Measurements from ENCODE around the gene CENPL. TPM values are rescaled to one million over a fixed set of nuclear protein-coding genes. Genes with fewer than 3 reads are reported as not detected.

The CENPL gene
- polyA plus RNA-seq, 1 experiment, result 8.3 TPM

GRCh38 chr1:173798078-173798477 lies 26.6 kb downstream of the CENPL start:
- Histone ChIP-seq H3K4me3 (ENCODE audit: low read depth, low read length) (no peak overlapping the region), H3K27me3 (ENCODE audit: control insufficient read depth, insufficient read depth, low read length) (no peaks in the 10 kb centered on the region), H3K36me3 (ENCODE audit: control insufficient read depth, insufficient read depth, low read length) (peaks cover 4% of the 10 kb centered on the region)
- TF ChIP-seq CTCF (IDR thresholded peaks at IDR 0.05; ENCODE audit: insufficient read depth, low read depth, low read length), result no peak
- POLR2A ChIA-PET, result interaction anchor here (0.7 kb wide), 1 partner anchor 307 kb away, joined by 3 read pairs; no protein-coding TSS in a partner anchor
- DNase-seq (ENCODE audit: low read depth), result no peak
- CTCF ChIA-PET, result no interaction called here

- POLR2A ChIA-PET, result no interaction called here
- peaks cover 1% of the 10 kb centered on the region for H3K36me3 ChIP-seq (ENCODE audit: control insufficient read depth, insufficient read depth, low read length)
These were observed 34.8 kb downstream of the CENPL start for GRCh38 chr1:173789841-173790240.

GRCh38 chr1:173784997-173785396 lies 39.7 kb downstream of the CENPL start:
- no peak for TF ChIP-seq CTCF (IDR thresholded peaks at IDR 0.05; ENCODE audit: insufficient read depth, low read depth, low read length)
- H3K36me3 ChIP-seq (ENCODE audit: control insufficient read depth, insufficient read depth, low read length), result peaks cover 7% of the 10 kb centered on the region
- ChIA-PET CTCF (interaction anchor here (0.5 to 1.3 kb wide), 3 partner anchors 9 to 356 kb away, joined by 3 to 8 read pairs (median 4); no protein-coding TSS in a partner anchor), POLR2A (no interaction called here)
- no peak for DNase-seq (ENCODE audit: low read depth)
- no peak overlapping the region for H3K4me3 ChIP-seq (ENCODE audit: low read depth, low read length)
- no peaks in the 10 kb centered on the region for H3K27me3 ChIP-seq (ENCODE audit: control insufficient read depth, insufficient read depth, low read length)

More at GRCh38 chr1:173789841-173790240, 34.8 kb downstream of the CENPL start:
- DNase-seq (ENCODE audit: low read depth), result no peak
- no peaks in the 10 kb centered on the region for H3K27me3 ChIP-seq (ENCODE audit: control insufficient read depth, insufficient read depth, low read length)
- no peak for TF ChIP-seq CTCF (IDR thresholded peaks at IDR 0.05; ENCODE audit: insufficient read depth, low read depth, low read length)
- CTCF ChIA-PET, result no interaction called here
- H3K4me3 ChIP-seq (ENCODE audit: low read depth, low read length), result no peak overlapping the region

- TF ChIP-seq CTCF (IDR thresholded peaks at IDR 0.05; ENCODE audit: insufficient read depth, low read depth, low read length), result no peak
- POLR2A ChIA-PET, result interaction anchor here (0.6 kb wide), 1 partner anchor 10 kb away, joined by 8 read pairs; no protein-coding TSS in a partner anchor
- Histone ChIP-seq H3K27me3 (ENCODE audit: control insufficient read depth, insufficient read depth, low read length) (no peaks in the 10 kb centered on the region), H3K36me3 (ENCODE audit: control insufficient read depth, insufficient read depth, low read length) (peaks cover 9% of the 10 kb centered on the region), H3K4me3 (ENCODE audit: low read depth, low read length) (no peak overlapping the region)
- CTCF ChIA-PET, result interaction anchor here (1.5 kb wide), 1 partner anchor 25 kb away, joined by 6 read pairs; no protein-coding TSS in a partner anchor
- DNase-seq (ENCODE audit: low read depth), result no peak
These were observed 44.7 kb downstream of the CENPL start for GRCh38 chr1:173779936-173780335.

- peaks cover 3% of the 10 kb centered on the region; the same call in 1 of the 2 replicates for H3K36me3 ChIP-seq (ENCODE audit: control insufficient read depth, insufficient read depth, low read length)
- no peak for TF ChIP-seq CTCF (IDR thresholded peaks at IDR 0.05; ENCODE audit: insufficient read depth, low read depth, low read length)
- no peaks in the 10 kb centered on the region for H3K27me3 ChIP-seq (ENCODE audit: control insufficient read depth, insufficient read depth, low read length)
- CTCF ChIA-PET, result interaction anchor here (0.9 kb wide), 1 partner anchor 11 kb away, joined by 3 read pairs; no protein-coding TSS in a partner anchor
- H3K4me3 ChIP-seq (ENCODE audit: low read depth, low read length), result no peak overlapping the region
- POLR2A ChIA-PET, result no interaction called here
- no peak for DNase-seq (ENCODE audit: low read depth)
These were observed 49.0 kb downstream of the CENPL start for GRCh38 chr1:173775578-173776226.
